ENCODE measurements around the gene DUSP10. TPM values are rescaled to one million over a fixed set of nuclear protein-coding genes. Genes with fewer than 3 reads are reported as not detected.
A peak's percentile ranks its signal among the peaks of the same experiment; 100 is the strongest.

Gene DUSP10
- polyA plus RNA-seq, 3 donors from 2014 or later: 10.7 to 25.6 (median 14.7) TPM

- peak overlapping the region; percentile 93 to 98 (median 96) for H3K27ac Mint-ChIP-seq
- no peaks in the 10 kb centered on the region for H3K36me3 Mint-ChIP-seq
- peaks cover 73 to 75% of the 10 kb centered on the region in 2 donors for H3K4me1 Mint-ChIP-seq
- peak overlapping the region; percentile 59 to 85 (median 79) for H3K4me3 Mint-ChIP-seq
- peak; percentile 84 to 87 (median 86) for DNase-seq
- H3K27me3 Mint-ChIP-seq (ENCODE audit: low read depth in 3 of 3): peaks cover 3 to 5% (median 5%) of the 10 kb centered on the region in 3 donors
- no peaks in the 10 kb centered on the region for H3K9me3 Mint-ChIP-seq
These were observed 35.7 kb upstream of the DUSP10 start for GRCh38 chr1:221777431-221778072.

- peaks cover 3 to 5% (median 5%) of the 10 kb centered on the region in 3 donors for H3K27me3 Mint-ChIP-seq (ENCODE audit: low read depth in 3 of 3)
- peak overlapping the region in 4 of 5 donors; percentile 28 to 85 (median 72) for H3K4me3 Mint-ChIP-seq
- no peaks in the 10 kb centered on the region for H3K36me3 Mint-ChIP-seq
- peaks cover 65 to 67% of the 10 kb centered on the region in 2 donors for H3K4me1 Mint-ChIP-seq
- DNase-seq: no peak
- H3K27ac Mint-ChIP-seq: peak overlapping the region; percentile 93 to 98 (median 96)
- H3K9me3 Mint-ChIP-seq: no peaks in the 10 kb centered on the region
These were observed 34.8 kb upstream of the DUSP10 start for GRCh38 chr1:221776495-221777301.

DNA sequence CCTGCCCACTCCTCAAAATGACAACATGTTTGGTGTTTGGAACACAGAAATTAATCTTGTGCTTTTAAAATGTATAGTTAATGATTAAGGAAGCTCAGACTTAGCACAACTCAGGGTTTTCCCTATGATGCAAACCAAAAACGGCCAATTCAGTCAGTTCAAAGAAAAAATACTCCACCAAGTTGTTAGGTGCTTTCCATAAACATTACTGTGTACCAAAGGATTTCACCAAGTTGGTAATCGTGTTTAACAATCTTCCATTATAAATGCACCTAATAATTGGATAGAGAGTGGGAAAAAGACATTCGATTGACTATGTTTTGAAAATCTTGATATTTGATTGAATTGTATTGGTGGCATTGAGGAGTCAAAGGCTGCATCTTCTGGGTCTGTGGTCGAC lies 33.3 kb upstream of the DUSP10 start:
- H3K4me3 Mint-ChIP-seq: no peak overlapping the region
- no peaks in the 10 kb centered on the region for H3K9me3 Mint-ChIP-seq
- peaks cover 3 to 5% (median 5%) of the 10 kb centered on the region in 3 donors for H3K27me3 Mint-ChIP-seq (ENCODE audit: low read depth in 3 of 3)
- peak overlapping the region in 2 of 6 donors; percentile 31 to 57 for H3K27ac Mint-ChIP-seq
- DNase-seq: no peak
- H3K4me1 Mint-ChIP-seq: peaks cover 52% of the 10 kb centered on the region in 2 donors
- H3K36me3 Mint-ChIP-seq: no peaks in the 10 kb centered on the region

DNA sequence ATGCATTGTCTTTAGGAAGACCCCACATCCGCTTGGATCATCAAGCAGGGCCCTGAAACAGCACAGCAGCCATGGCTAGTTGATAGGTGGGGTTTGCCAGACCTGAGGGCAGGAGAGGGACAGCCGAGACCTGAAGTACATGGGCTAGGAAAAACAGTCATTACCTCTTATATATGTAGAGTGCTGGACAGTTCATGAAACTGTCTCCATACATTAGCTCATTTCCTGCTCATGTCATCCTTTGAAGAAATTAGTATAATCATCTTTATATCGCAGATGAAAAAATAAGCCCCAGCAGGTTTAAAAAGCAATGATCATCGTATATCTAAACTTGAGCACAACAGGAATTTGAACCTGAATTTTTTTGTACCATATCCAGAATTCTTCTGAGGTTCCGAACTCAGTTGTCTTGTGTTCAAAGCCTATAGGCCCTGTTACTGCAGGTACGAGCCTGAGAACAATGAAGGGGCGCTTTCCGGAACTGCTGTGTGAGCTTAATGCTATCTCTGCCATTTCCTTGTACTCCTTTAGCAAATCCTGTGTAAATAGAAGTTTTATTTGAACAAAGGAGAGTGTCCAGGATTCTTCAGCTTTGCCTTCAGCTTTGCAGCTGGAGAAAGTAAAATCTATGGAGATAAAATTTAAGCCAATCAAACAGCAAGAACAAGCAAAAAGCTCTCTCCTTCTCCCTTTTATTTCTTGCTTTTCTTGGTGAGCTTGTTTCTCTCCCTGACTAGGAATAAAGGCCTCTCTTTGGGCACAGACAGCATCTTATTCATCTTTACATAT lies 32.4 kb upstream of the DUSP10 start:
- Mint-ChIP-seq H3K36me3 (no peaks in the 10 kb centered on the region), H3K27ac (peak overlapping the region in 2 of 6 donors; percentile 46 to 57), H3K4me1 (peaks cover 43 to 47% of the 10 kb centered on the region in 2 donors), H3K27me3 (ENCODE audit: low read depth in 3 of 3) (peaks cover 2 to 5% (median 3%) of the 10 kb centered on the region in 3 donors), H3K9me3 (no peaks in the 10 kb centered on the region), H3K4me3 (no peak overlapping the region)
- no peak for DNase-seq

DNA sequence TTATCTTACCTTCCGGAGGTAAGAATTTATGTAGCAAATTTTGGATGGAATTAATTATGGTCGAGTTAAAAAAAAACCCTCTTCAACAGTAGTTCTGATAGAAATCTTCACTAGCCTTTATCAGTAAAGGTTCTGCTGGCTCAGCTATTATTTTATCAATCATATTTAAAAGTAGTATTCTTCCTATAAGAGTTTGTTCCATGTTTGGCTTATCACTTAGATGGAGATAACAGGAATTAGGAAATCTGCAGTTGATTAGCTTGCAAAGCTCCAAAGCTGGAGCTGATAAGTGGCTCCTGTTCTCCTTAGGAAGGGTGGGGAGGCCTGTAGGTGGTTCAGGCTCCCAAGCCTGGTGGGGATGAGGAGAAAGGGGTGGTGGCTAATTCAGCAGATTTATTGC lies 31.5 kb upstream of the DUSP10 start:
- H3K4me1 Mint-ChIP-seq: peaks cover 38 to 47% of the 10 kb centered on the region in 2 donors
- H3K36me3 Mint-ChIP-seq: no peaks in the 10 kb centered on the region
- no peak overlapping the region for H3K27ac Mint-ChIP-seq
- DNase-seq: no peak
- H3K27me3 Mint-ChIP-seq (ENCODE audit: low read depth in 3 of 3): peaks cover 0 to 3% (median 3%) of the 10 kb centered on the region in 3 donors
- no peaks in the 10 kb centered on the region for H3K9me3 Mint-ChIP-seq
- no peak overlapping the region for H3K4me3 Mint-ChIP-seq

- DNase-seq: no peak
- no peak overlapping the region for H3K4me3 Mint-ChIP-seq
- no peaks in the 10 kb centered on the region for H3K9me3 Mint-ChIP-seq
- no peaks in the 10 kb centered on the region for H3K36me3 Mint-ChIP-seq
- H3K27me3 Mint-ChIP-seq (ENCODE audit: low read depth in 3 of 3): no peaks in the 10 kb centered on the region
- peaks cover 26 to 38% of the 10 kb centered on the region in 2 donors for H3K4me1 Mint-ChIP-seq
- H3K27ac Mint-ChIP-seq: peak overlapping the region in 2 of 6 donors; percentile 28 to 61
These were observed 30.2 kb upstream of the DUSP10 start for GRCh38 chr1:221772117-221772516.

- H3K27me3 Mint-ChIP-seq (ENCODE audit: low read depth in 3 of 3): peaks cover 0 to 4% (median 0%) of the 10 kb centered on the region in 3 donors
- H3K4me3 Mint-ChIP-seq: no peak overlapping the region
- DNase-seq: no peak
- H3K36me3 Mint-ChIP-seq: no peaks in the 10 kb centered on the region
- peak overlapping the region in 3 of 6 donors; percentile 9 to 58 (median 27) for H3K27ac Mint-ChIP-seq
- peaks cover 7 to 16% of the 10 kb centered on the region in 2 donors for H3K4me1 Mint-ChIP-seq
- H3K9me3 Mint-ChIP-seq: no peaks in the 10 kb centered on the region
These were observed 26.7 kb upstream of the DUSP10 start for GRCh38 chr1:221768444-221769066.

DNA sequence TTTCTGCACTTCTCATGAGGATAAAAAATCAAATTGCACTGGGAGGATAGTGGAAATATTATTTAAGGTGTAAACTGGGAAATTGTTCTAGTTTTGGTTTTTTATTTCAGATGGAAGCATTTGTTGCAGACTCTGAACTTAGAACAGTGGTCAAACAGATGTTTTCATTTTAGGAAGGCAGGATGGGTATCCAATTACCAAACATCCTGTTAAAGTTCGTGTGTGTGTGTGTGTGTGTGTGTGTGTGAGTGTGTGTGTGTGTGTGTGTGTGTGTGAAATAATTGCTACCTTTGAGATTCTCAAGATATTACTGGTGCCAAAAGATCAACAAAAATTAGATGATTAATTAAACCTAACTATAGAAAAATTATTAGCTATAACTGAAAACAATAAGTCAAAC lies 24.3 kb upstream of the DUSP10 start:
- H3K36me3 Mint-ChIP-seq: no peaks in the 10 kb centered on the region
- H3K27ac Mint-ChIP-seq: peak overlapping the region in 1 of 6 donors; percentile 67
- H3K9me3 Mint-ChIP-seq: no peaks in the 10 kb centered on the region
- H3K27me3 Mint-ChIP-seq (ENCODE audit: low read depth in 3 of 3): peaks cover 0 to 4% (median 0%) of the 10 kb centered on the region in 3 donors
- no peak for DNase-seq
- H3K4me3 Mint-ChIP-seq: no peak overlapping the region
- H3K4me1 Mint-ChIP-seq: peaks cover 7 to 16% of the 10 kb centered on the region in 2 donors

DNA sequence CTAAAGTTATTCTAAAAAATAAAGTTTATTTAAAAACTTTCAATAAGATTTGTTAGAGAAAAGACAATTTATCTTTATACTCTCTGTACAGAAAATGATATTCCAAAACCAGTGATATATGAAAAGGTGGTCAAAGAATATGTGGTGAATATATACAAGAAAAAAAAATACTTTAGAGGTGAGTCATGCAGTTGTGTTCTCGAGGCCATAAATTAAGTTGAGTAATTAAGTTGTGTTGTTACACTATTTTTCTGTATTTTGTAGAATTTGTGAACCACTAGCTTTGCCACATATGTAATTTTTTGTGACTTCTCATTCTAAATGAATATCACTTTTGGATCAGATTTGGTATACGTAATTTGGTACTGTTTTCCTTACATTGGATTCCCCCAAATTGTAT lies 23.6 kb upstream of the DUSP10 start:
- Mint-ChIP-seq H3K27me3 (ENCODE audit: low read depth in 3 of 3) (peaks cover 0 to 4% (median 0%) of the 10 kb centered on the region in 3 donors), H3K4me3 (no peak overlapping the region), H3K4me1 (peaks cover 7 to 16% of the 10 kb centered on the region in 2 donors), H3K27ac (no peak overlapping the region), H3K9me3 (no peaks in the 10 kb centered on the region), H3K36me3 (no peaks in the 10 kb centered on the region)
- DNase-seq: no peak

DNA sequence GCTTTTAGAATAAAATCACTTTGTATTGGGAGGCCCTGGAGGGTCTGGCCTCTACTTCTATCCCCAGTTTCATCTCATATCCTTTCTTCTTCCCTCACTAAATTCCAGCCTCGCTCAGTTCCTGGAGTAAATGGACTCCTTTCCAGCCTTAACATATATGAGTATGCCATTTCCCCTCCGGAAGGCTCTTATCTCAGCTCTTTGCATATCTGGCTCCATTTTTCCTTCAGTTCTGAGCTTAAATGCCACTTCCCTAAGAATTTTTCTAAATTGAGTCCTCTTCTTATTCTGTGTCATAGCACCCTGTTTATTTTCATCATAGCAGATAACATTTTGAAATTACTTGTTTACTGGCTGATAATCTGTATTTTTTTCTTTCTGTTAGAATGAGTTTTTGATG lies 20.2 kb upstream of the DUSP10 start:
- H3K27ac Mint-ChIP-seq: no peak overlapping the region
- no peak for DNase-seq
- no peak overlapping the region for H3K4me3 Mint-ChIP-seq
- H3K4me1 Mint-ChIP-seq: peaks cover 4 to 6% of the 10 kb centered on the region in 2 donors
- H3K36me3 Mint-ChIP-seq: no peaks in the 10 kb centered on the region
- H3K27me3 Mint-ChIP-seq (ENCODE audit: low read depth in 3 of 3): peaks cover 0 to 4% (median 2%) of the 10 kb centered on the region in 3 donors
- no peaks in the 10 kb centered on the region for H3K9me3 Mint-ChIP-seq

DNA sequence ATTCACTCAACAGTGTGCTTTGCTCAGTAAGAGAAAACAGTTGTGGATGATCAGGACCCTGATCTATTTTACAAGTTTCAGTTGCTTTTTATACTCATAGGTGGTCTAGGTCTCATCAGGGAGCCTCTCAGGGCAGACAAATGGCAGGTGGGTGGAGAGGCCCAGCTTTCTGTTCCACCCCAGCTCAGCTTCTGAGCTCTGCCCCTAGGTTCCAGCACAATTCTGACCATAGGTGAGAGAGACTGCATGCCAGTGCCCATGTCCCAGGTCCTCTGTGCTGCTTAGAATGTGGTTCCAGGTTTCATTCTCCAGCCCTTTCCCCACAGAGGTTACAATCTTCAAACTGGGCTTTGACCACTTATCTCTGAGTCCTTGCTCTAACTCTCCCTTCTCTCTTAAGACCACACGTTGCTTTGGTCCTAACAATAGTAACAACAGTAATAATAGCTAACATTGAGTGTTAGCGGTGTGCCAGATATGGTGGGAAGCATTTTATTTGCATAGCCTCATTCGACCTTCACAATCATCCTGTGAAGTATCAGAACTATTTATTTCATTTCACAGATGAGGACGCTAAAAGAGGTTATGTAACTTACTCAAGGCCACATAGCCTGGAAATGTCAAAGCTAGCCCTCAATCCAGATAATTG lies 19.6 kb upstream of the DUSP10 start:
- Mint-ChIP-seq H3K4me1 (peaks cover 4 to 6% of the 10 kb centered on the region in 2 donors), H3K9me3 (no peaks in the 10 kb centered on the region), H3K27ac (peak overlapping the region in 1 of 6 donors; percentile 24), H3K27me3 (ENCODE audit: low read depth in 3 of 3) (peaks cover 0 to 4% (median 2%) of the 10 kb centered on the region in 3 donors), H3K4me3 (no peak overlapping the region), H3K36me3 (no peaks in the 10 kb centered on the region)
- no peak for DNase-seq

- Mint-ChIP-seq H3K4me1 (peaks cover 2 to 6% of the 10 kb centered on the region in 2 donors), H3K9me3 (no peaks in the 10 kb centered on the region), H3K27me3 (ENCODE audit: low read depth in 3 of 3) (peaks cover 2% of the 10 kb centered on the region in 3 donors), H3K27ac (peak overlapping the region in 1 of 6 donors; percentile 24), H3K36me3 (no peaks in the 10 kb centered on the region), H3K4me3 (no peak overlapping the region)
- DNase-seq: no peak
These were observed 19.0 kb upstream of the DUSP10 start for GRCh38 chr1:221760911-221761310.

DNA sequence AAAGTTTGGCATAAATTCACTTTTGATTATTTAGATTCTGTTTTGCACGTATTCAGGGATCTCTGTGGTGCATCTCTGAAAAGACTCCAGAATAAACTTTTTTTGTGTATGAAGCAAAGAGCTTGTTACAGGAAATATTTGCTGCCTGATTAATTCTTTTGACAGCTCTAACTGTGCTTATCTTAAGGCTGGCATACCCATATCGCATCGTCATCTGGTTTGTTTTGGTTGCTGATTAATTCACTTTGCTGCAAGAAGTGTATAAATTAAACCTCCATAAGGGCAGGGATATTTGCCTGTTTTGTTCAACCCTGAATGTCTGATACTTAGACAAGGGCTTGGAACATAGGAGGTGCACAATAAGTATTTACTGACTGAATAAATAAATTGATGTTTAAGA lies 17.5 kb upstream of the DUSP10 start:
- Mint-ChIP-seq H3K36me3 (no peaks in the 10 kb centered on the region), H3K27me3 (ENCODE audit: low read depth in 3 of 3) (peaks cover 1 to 4% (median 3%) of the 10 kb centered on the region in 3 donors), H3K4me3 (no peak overlapping the region), H3K27ac (no peak overlapping the region), H3K9me3 (no peaks in the 10 kb centered on the region), H3K4me1 (peaks cover 2 to 6% of the 10 kb centered on the region in 2 donors)
- no peak for DNase-seq

Measured in immature natural killer cell (primary cell).